Heart right ventricle (tissue), 16 donors: Measurements from ENCODE around the gene RBM15. TPM values are rescaled to one million over a fixed set of nuclear protein-coding genes. Genes with fewer than 3 reads are reported as not detected.

Experiments used
- ATAC-seq, 8 donors: fragments of 200-7000 bp; cut with Tn5 transposase; one replicate each; pipeline ENCODE4 v1.9.1; 2020; ENCODE audit warnings: mild to moderate bottlenecking in 8 of 8, moderate library complexity in 8 of 8, moderate number of reproducible peaks in 1 of 8
- DNase-seq, 2 donors: peaks; one replicate each; pipeline ENCODE4 v3.0.0-alpha.2; 2020
- H3K27ac ChIP-seq, 10 donors: fragments of 200-600 bp; sonication (generic) in 2 of 10; one replicate each; pipeline versions ENCODE4 v1.5.0 to v1.8.0; 2020 to 2022; ENCODE audit warnings: mild to moderate bottlenecking in 3 of 10
- H3K27me3 ChIP-seq, 7 donors: fragments of 200-600 bp; one replicate each; pipeline ENCODE4 v1.8.0; 2021 to 2022; ENCODE audit warnings: mild to moderate bottlenecking in 2 of 7
- H3K36me3 ChIP-seq, 9 donors: fragments of 200-600 bp; sonication (generic) in 1 of 9; one replicate each; pipeline versions ENCODE4 v1.5.0 to v1.8.0; 2020 to 2022; ENCODE audit warnings: mild to moderate bottlenecking in 2 of 9
- H3K4me1 ChIP-seq, 9 donors: fragments of 200-600 bp; sonication (generic) in 1 of 9; one replicate each; pipeline versions ENCODE4 v1.5.0 to v1.8.0; 2020 to 2022; ENCODE audit warnings: mild to moderate bottlenecking in 4 of 9
- H3K4me3 ChIP-seq, 10 donors: fragments of 200-600 bp; sonication (generic) in 2 of 10; one replicate each; pipeline versions ENCODE4 v1.5.0 to v1.8.0; 2020 to 2022; ENCODE audit warnings: mild to moderate bottlenecking in 7 of 10, moderate library complexity in 2 of 10
- H3K9me3 ChIP-seq, 11 donors: fragments of 200-600 bp in 10 of 11; sonication (generic) in 2 of 11; one replicate each; pipeline versions ENCODE4 v1.5.0 to v1.8.0; 2013 to 2022; ENCODE audit warnings: mild to moderate bottlenecking in 2 of 11, control low read depth in 1 of 11, moderate library complexity in 1 of 11
- CTCF ChIP-seq, 9 donors: fragments of 200-600 bp; sonication (generic) in 2 of 9; IDR thresholded peaks; one replicate each; pipeline versions ENCODE4 v1.5.0 to v1.8.0; 2021 to 2022; ENCODE audit warnings: antibody characterized with exemption in 9 of 9, mild to moderate bottlenecking in 5 of 9, moderate library complexity in 1 of 9
- WGBS, 2 donors: extraction: QIAGEN DNeasy Blood & Tissue Kit; methylation state at CpG; one replicate each; pipeline ENCODE4 v1.1.7; 2013; ENCODE audit warnings: inconsistent platforms in 1 of 2; 5-methylcytosine and 5-hydroxymethylcytosine counted together
- intact Hi-C, 10 donors: fragments of 100-400 bp; cut with DNase I; formaldehyde crosslinking; loops; one replicate each; pipeline versions ENCODE4 v1.11.1 to v1.14.2; 2022
- polyA plus RNA-seq, 2 donors: library from polyadenylated mRNA; stranded (reverse); fragments of 200-250 nt; gene quantifications; one replicate each; pipeline ENCODE4 v1.2.3, GENCODE V29; 2013
- total RNA-seq, 10 donors: library from RNA; stranded (reverse); fragmentation: NEBNext Ultra II Directional in 3 of 10; extraction: Animal tissue kit (Norgen Biotek cat#: 25700) in 3 of 10; gene quantifications; one replicate each; pipeline versions ENCODE4 v1.2.1 to v1.2.4, GENCODE V29; 2021 to 2023
- donor health status: Arrhythmogenic right ventricular cardiomyopathy.
- donor health status: ischemic (EF 13 %, LVEDD 7.1; RV severe dilation, severe dysfunction).
- donor health status: healthy with polysubstance abuse.
- donor health status: DM: no; HTN: yes; CAD: no.
- donor health status: DM: no; HTN: no; CAD: no.
- donor health status: ischemic (EF 25% LVEDD 6.9; RV normal size, moderate dysfunction).
- donor health status: ischemic (EF 25% LVEDD 5.7; RV mildly dilated, moderate dysfunction).
- donor health status: healthy.
- donor health status: DM: yes; HTN: yes; CAD: no.
- donor health status: Ischemic cardiomyopathy.
- donor health status: ischemic (EF 35%, LVEDD 5.7; RV mildly dilated, moderate dysfunction).
- donor health status: nonischemic (EF 11% LVEDD 7.7; RV severe dilation, severe dysfunction).
- donor health status: DM: yes; HTN: yes; CAD: no.
- donor health status: PGD.
- donor health status: ischemic (EF 29% LVEDD 5.4; RV normal size, mild dysfunction).
- donor health status: nonischemic (EF 23%, LVEDD 6.1; RV moderate dilation, normal function).

RBM15 gene
- total and polyA plus RNA-seq, 12 donors: 1.4 to 22.3 (median 18.8) TPM

- H3K27me3 ChIP-seq: no peaks in the 10 kb centered on the region
- H3K4me1 ChIP-seq: peaks cover 0 to 13% (median 7%) of the 10 kb centered on the region in 9 donors
- no peaks in the 10 kb centered on the region for H3K9me3 ChIP-seq
- H3K4me3 ChIP-seq: no peak overlapping the region
- ATAC-seq (no peak), DNase-seq (no peak)
- H3K36me3 ChIP-seq: peaks cover 0 to 80% (median 13%) of the 10 kb centered on the region in 9 donors
- no peak for TF ChIP-seq CTCF (IDR thresholded peaks at IDR 0.05)
- intact Hi-C loops: no loop called here
- 94 to 95% methylated on average over 2 of the region's 2 CpGs for WGBS, 2 donors
- no peak overlapping the region for H3K27ac ChIP-seq
These were observed 21.3 kb downstream of the RBM15 start for GRCh38 chr1:110360431-110360830.

GRCh38 chr1:110361856-110362255 is 22.7 kb downstream of the RBM15 start:
- H3K4me1 ChIP-seq: peaks cover 0 to 10% (median under 1%) of the 10 kb centered on the region in 9 donors
- H3K36me3 ChIP-seq: peaks cover 0 to 80% (median 20%) of the 10 kb centered on the region in 9 donors
- no peak overlapping the region for H3K27ac ChIP-seq
- H3K27me3 ChIP-seq: no peaks in the 10 kb centered on the region
- no peak overlapping the region for H3K4me3 ChIP-seq
- DNase-seq (no peak), ATAC-seq (no peak)
- 90 to 95% methylated on average over 1 of the region's 1 CpG for WGBS, 2 donors
- intact Hi-C loops: no loop called here
- H3K9me3 ChIP-seq: no peaks in the 10 kb centered on the region
- no peak for TF ChIP-seq CTCF (IDR thresholded peaks at IDR 0.05)

- 86 to 87% methylated on average over 3 of the region's 3 CpGs for WGBS, 2 donors
- intact Hi-C loops: no loop called here
- DNase-seq (no peak), ATAC-seq (no peak)
- no peaks in the 10 kb centered on the region for H3K9me3 ChIP-seq
- H3K27me3 ChIP-seq: no peaks in the 10 kb centered on the region
- H3K4me1 ChIP-seq: no peaks in the 10 kb centered on the region
- H3K27ac ChIP-seq: no peak overlapping the region
- H3K4me3 ChIP-seq: no peak overlapping the region
- H3K36me3 ChIP-seq: peaks cover 0 to 89% (median 20%) of the 10 kb centered on the region in 9 donors
- no peak for TF ChIP-seq CTCF (IDR thresholded peaks at IDR 0.05)
These were observed 25.0 kb downstream of the RBM15 start for GRCh38 chr1:110364221-110364620.

GRCh38 chr1:110370827-110371226 is 31.6 kb downstream of the RBM15 start:
- TF ChIP-seq CTCF (IDR thresholded peaks at IDR 0.05): no peak
- Histone ChIP-seq H3K27ac (no peak overlapping the region), H3K4me3 (no peak overlapping the region), H3K4me1 (peaks cover 0 to 8% (median 0%) of the 10 kb centered on the region in 9 donors), H3K9me3 (no peaks in the 10 kb centered on the region), H3K27me3 (no peaks in the 10 kb centered on the region), H3K36me3 (peaks cover 0 to 94% (median 23%) of the 10 kb centered on the region in 9 donors)
- intact Hi-C loops: no loop called here
- DNase-seq: no peak
- peak in 3 of 8 donors; percentile 50 to 78 (median 74) for ATAC-seq
- WGBS, 2 donors: 22 to 36% methylated on average over 1 of the region's 1 CpG
